Measurements from ENCODE around the gene ZNF672.

Gene ZNF672

GRCh38 chr1:248890549-248891498, 52.8 kb downstream of the ZNF672 start:
- no peak for DNase-seq (ENCODE audit: low read depth)

DNA sequence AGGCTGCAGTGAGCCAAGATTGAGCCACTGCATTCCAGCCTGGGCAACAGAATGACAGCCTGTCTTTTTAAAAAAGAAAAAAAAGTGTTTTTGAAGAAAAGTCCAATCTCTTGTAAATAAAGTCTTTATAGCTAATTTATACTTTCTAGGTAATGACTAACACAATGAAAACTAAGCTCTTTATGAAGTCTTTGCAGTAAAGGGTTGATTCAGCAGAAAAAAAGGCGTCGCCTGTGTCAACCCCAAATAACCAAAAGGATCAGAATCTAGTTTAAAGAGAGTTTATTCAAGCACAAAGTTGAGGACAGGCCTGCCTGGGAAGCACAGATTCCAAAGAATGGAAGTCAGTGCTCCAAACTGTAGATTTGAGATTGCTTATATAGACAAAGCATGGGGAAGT, 53.7 kb downstream of the ZNF672 start:
- no peak for DNase-seq (ENCODE audit: low read depth)

DNA sequence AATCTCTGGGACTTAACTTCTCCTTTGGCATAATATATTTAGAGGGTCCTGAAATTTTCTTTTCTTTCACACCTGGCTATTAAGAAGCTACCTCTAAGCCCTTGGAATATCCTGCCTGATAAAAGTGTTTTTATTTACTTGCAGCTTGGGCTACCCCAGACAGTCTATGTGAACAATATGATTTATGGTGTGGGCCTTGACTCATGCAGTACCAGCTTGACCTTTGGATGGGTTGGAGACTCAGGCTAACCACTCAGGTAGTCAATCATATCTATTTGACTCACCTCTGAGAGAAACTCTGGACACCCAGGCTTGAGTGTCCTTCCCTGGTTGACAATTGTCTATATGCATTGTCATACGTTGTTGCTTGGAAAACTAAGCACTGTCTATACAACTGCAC, 54.6 kb downstream of the ZNF672 start:
- no peak for DNase-seq (ENCODE audit: low read depth)

DNA sequence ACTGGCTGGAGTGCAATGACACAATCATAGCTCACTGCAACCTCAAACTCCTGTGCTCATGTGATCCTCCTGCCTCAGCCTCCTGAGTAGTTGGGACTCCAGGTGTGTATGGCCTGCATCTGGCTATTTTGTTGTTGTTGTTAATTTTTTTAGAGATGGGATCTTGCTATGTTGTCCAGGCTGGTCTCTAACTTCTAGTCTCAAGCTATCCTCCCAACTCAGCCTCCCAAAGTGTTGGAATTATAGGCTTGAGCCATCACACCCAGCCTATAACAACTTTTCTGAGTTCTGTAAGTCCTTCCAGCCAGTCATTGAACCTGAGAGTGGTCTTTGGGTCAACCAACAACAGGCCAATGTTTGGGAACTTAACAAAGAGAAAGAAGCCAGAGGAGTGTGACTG, 56.8 kb downstream of the ZNF672 start:
- DNase-seq (ENCODE audit: low read depth) = no peak

DNA sequence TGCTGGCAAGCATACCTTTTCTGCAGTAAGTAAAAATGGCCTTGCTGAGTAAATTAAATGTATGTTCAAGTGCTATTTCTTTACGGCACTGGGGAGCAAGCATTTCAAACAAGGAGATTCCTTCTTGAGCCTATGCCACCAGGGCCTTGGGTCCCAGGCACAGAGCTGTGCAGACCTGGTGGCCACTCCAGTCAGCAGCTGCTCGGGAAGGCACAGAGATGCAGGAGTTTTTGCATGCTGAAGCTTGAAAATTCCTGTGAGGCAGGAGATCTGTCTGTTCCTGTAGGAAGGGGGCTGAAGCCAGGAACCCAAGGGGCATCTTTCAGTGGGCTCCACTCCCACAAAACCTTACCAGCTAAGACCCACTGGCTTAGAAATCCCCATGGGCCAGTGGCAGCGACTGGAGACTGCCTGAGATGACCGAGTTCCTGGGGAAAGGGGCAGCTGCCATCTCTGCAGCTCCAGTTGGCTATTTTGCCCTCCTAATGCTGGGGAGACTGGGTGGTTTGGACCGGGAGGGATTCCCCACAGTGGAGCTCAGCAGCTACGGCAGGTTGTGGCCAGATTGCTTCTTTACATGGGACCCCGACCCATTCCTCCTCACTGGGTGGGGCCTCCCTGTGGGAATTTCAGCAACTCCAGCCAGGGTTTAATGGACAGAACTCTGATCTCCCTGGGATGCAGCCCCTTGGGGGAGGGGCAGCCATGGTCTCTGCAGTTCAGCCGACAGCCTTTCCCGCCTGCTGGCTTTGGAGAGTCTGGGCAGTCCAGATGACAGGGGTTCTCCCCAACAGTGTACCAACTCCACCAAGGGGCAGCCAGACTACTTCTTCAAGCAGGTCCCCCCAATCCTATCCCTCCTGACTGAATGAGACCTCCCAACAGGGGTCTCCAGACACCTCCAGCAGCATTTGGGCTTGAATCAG, 59.7 kb downstream of the ZNF672 start:
- DNase-seq (ENCODE audit: low read depth) = no peak

All from activated T-cell treated with anti-CD3 and anti-CD28 coated beads for 48 hours (primary cell).